Fibroblast of lung (primary cell): ENCODE results near the gene DNAL1.

ENCODE experiments used
- CTCF ChIP-seq, 2 donors: IDR thresholded peaks in 1 of 2; conservative IDR thresholded peaks in 1 of 2; 1 replicate in 1 of 2; 2 replicates in 1 of 2; pipeline ENCODE4 v1.5.1; 2011 to 2012; ENCODE audit warnings: low read length in 2 of 2, control low read depth in 1 of 2, inconsistent platforms in 1 of 2, low read depth in 1 of 2, mild to moderate bottlenecking in 1 of 2
- EZH2 ChIP-seq: IDR thresholded peaks from 2 replicates; pipeline ENCODE4 v1.5.1; 2012; ENCODE audit warnings: low read length, control low read depth, mild to moderate bottlenecking; ENCODE audit errors: missing control alignments

- TF ChIP-seq CTCF (conservative IDR thresholded peaks at IDR 0.05 in 1 of 2, IDR thresholded peaks at IDR 0.05 in 1 of 2; ENCODE audit: low read depth in 1 of 2, low read length in 2 of 2) (no peak), EZH2 (no peak)
These were observed 65.2 kb downstream of the DNAL1 start for GRCh38 chr14:73709904-73710469.
